Forelimb muscle (tissue), 1 donor: Measurements from ENCODE around the gene EPHA1. TPM values are rescaled to one million over a fixed set of nuclear protein-coding genes. Genes with fewer than 3 reads are reported as not detected.

Experiments
- DNase-seq: peaks from one replicate; pipeline ENCODE4 v3.0.0-alpha.2; 2013; ENCODE audit warnings: low read depth
- polyA plus RNA-seq: library from polyadenylated mRNA; unstranded; fragments of 120-200 nt; gene quantifications from one replicate; pipeline ENCODE4 v1.2.1, GENCODE V29; 2013; ENCODE audit not compliant: insufficient read length

The EPHA1 gene
- polyA plus RNA-seq, 1 donor: 6.0 TPM

GRCh38 chr7:143389316-143390103 lies 19.1 kb downstream of the EPHA1 start:
- no peak for DNase-seq

GRCh38 chr7:143388491-143389101 lies 20.1 kb downstream of the EPHA1 start:
- no peak for DNase-seq

GRCh38 chr7:143388051-143388450 lies 20.6 kb downstream of the EPHA1 start:
- DNase-seq: no peak

- no peak for DNase-seq
Observed at GRCh38 chr7:143387156-143387975, 21.3 kb downstream of the EPHA1 start.

GRCh38 chr7:143385891-143386781 lies 22.5 kb downstream of the EPHA1 start:
- no peak for DNase-seq

- DNase-seq: no peak
Observed at GRCh38 chr7:143384661-143385631, 23.7 kb downstream of the EPHA1 start.

GRCh38 chr7:143384148-143384547 lies 24.5 kb downstream of the EPHA1 start:
- DNase-seq: no peak

- DNase-seq: no peak
Observed at GRCh38 chr7:143383642-143383957, 25.1 kb downstream of the EPHA1 start.

GRCh38 chr7:143382791-143383641 lies 25.6 kb downstream of the EPHA1 start:
- no peak for DNase-seq

- DNase-seq: no peak
Observed at GRCh38 chr7:143382126-143382790, 26.4 kb downstream of the EPHA1 start.

GRCh38 chr7:143381427-143382125 lies 27.1 kb downstream of the EPHA1 start:
- no peak for DNase-seq

- DNase-seq: peak; percentile 72
Observed at GRCh38 chr7:143380646-143381426, 27.8 kb downstream of the EPHA1 start, which contains the start of gene ZYX. TSS of gene ZYX (plus strand) at chr7:143381345. CDS start at chr7:143381572, 227 bp downstream.

- peak; percentile 68 for DNase-seq
Observed at GRCh38 chr7:143380260-143380645, 28.4 kb downstream of the EPHA1 start.

- DNase-seq: no peak
Observed at GRCh38 chr7:143379611-143380259, 28.9 kb downstream of the EPHA1 start.

- DNase-seq: no peak
Observed at GRCh38 chr7:143376396-143376795, 32.3 kb downstream of the EPHA1 start.

GRCh38 chr7:143375298-143376034 lies 33.2 kb downstream of the EPHA1 start:
- no peak for DNase-seq
